GM12878 (cell line): ENCODE data around the gene SBF2. TPM values are rescaled to one million over a fixed set of nuclear protein-coding genes. Genes with fewer than 3 reads are reported as not detected.
A peak's percentile ranks its signal among the peaks of the same experiment; 100 is the strongest.

Source experiments
- ASH2L ChIP-seq: fragments of 300-600, 200-600 bp; sonication (generic); IDR thresholded peaks from 2 replicates; pipeline ENCODE4 v1.6.1; 2017; ENCODE audit warnings: low read depth, mild to moderate bottlenecking, borderline replicate concordance
- BCL11A ChIP-seq: IDR thresholded peaks from 2 replicates; pipeline ENCODE4 v1.6.1; 2011; ENCODE audit warnings: low read depth, low read length
- CHD2 ChIP-seq: IDR thresholded peaks from 2 replicates; pipeline ENCODE4 v1.6.1; 2011; ENCODE audit warnings: low read depth, low read length, improper control_type of control experiment, borderline replicate concordance
- CREB1 ChIP-seq: IDR thresholded peaks from 2 replicates; pipeline ENCODE4 v1.6.1; 2012; ENCODE audit warnings: low read depth, mild to moderate bottlenecking, inconsistent platforms
- EGR1 ChIP-seq, 2 experiments: IDR thresholded peaks; 1 replicate in 1 of 2; 2 replicates in 1 of 2; pipeline ENCODE4 v1.6.1; 2011 to 2012; ENCODE audit warnings: low read depth in 2 of 2, low read length in 2 of 2, borderline replicate concordance in 1 of 2, mild to moderate bottlenecking in 1 of 2, moderate library complexity in 1 of 2
- EP300 ChIP-seq, 2 experiments: fragments of 150-350 bp in 1 of 2; IDR thresholded peaks; 2 replicates each; pipeline ENCODE4 v1.6.1; 2011 to 2012; ENCODE audit warnings: low read depth in 2 of 2, low read length in 2 of 2, borderline replicate concordance in 1 of 2, improper control_type of control experiment in 1 of 2, inconsistent platforms in 1 of 2; ENCODE audit not compliant: control insufficient read depth in 1 of 2
- EZH2 ChIP-seq: IDR thresholded peaks from 2 replicates; pipeline ENCODE4 v1.6.1; 2012; ENCODE audit warnings: low read depth, mild to moderate bottlenecking, control low read depth, inconsistent platforms, low read length, borderline replicate concordance; ENCODE audit not compliant: control insufficient read depth
- GATAD2B ChIP-seq: fragments of 450-650 bp; conservative IDR thresholded peaks from 2 replicates; pipeline ENCODE4 v1.6.1; 2017; ENCODE audit warnings: low read depth, mild to moderate bottlenecking, moderate library complexity
- KAT2A ChIP-seq: conservative IDR thresholded peaks from 2 replicates; pipeline ENCODE4 v1.6.1; 2011; ENCODE audit warnings: low read depth, low read length; ENCODE audit not compliant: control insufficient read depth
- LARP7 ChIP-seq: fragments of 450-650 bp; IDR thresholded peaks from 2 replicates; pipeline ENCODE4 v1.6.1; 2017; ENCODE audit warnings: mild to moderate bottlenecking
- NFIC ChIP-seq: IDR thresholded peaks from 2 replicates; pipeline ENCODE4 v1.6.1; 2012; ENCODE audit warnings: low read depth, mild to moderate bottlenecking, inconsistent platforms, low read length, moderate library complexity
- NFYA ChIP-seq: IDR thresholded peaks from 2 replicates; pipeline ENCODE4 v1.6.1; 2011; ENCODE audit warnings: low read depth, mild to moderate bottlenecking, low read length, improper control_type of control experiment, borderline replicate concordance
- NFYB ChIP-seq: IDR thresholded peaks from 2 replicates; pipeline ENCODE4 v1.6.1; 2011; ENCODE audit warnings: low read depth, mild to moderate bottlenecking, low read length, improper control_type of control experiment, moderate library complexity; ENCODE audit not compliant: insufficient read depth
- NR2C1 ChIP-seq: fragments of 450-650 bp; IDR thresholded peaks from 2 replicates; pipeline ENCODE4 v1.6.1; 2017; ENCODE audit warnings: antibody characterized with exemption, mild to moderate bottlenecking, moderate library complexity
- NR2F1 ChIP-seq: fragments of 450-650 bp; conservative IDR thresholded peaks from 2 replicates; pipeline ENCODE4 v1.6.1; 2017; ENCODE audit warnings: mild to moderate bottlenecking
- PAX5 ChIP-seq: IDR thresholded peaks from 2 replicates; pipeline ENCODE4 v1.6.1; 2011; ENCODE audit warnings: low read depth, low read length, borderline replicate concordance
- PML ChIP-seq: IDR thresholded peaks from 2 replicates; pipeline ENCODE4 v1.6.1; 2012; ENCODE audit warnings: low read length, inconsistent platforms
- POU2F2 ChIP-seq: IDR thresholded peaks from 3 replicates; pipeline ENCODE4 v1.6.1; 2011; ENCODE audit warnings: low read depth, mild to moderate bottlenecking, low read length, borderline replicate concordance
- SIX5 ChIP-seq: IDR thresholded peaks from 2 replicates; pipeline ENCODE4 v1.6.1; 2011; ENCODE audit warnings: mild to moderate bottlenecking, low read depth, low read length, moderate library complexity; ENCODE audit not compliant: severe bottlenecking
- SMC3 ChIP-seq: IDR thresholded peaks from 2 replicates; pipeline ENCODE4 v1.6.1; 2011; ENCODE audit warnings: low read length, improper control_type of control experiment, borderline replicate concordance
- SUPT20H ChIP-seq: IDR thresholded peaks from 2 replicates; pipeline ENCODE4 v1.6.1; 2011; ENCODE audit warnings: low read depth, mild to moderate bottlenecking, low read length, moderate library complexity, borderline replicate concordance; ENCODE audit not compliant: control insufficient read depth
- TCF7 ChIP-seq: IDR thresholded peaks from 2 replicates; pipeline ENCODE4 v1.6.1; 2014; ENCODE audit warnings: antibody characterized with exemption, borderline replicate concordance
- ZBED1 ChIP-seq: IDR thresholded peaks from 2 replicates; pipeline ENCODE4 v1.6.1; 2016; ENCODE audit warnings: borderline replicate concordance
- polyA plus RNA-seq, 11 experiments: library from polyadenylated mRNA; depleted of rRNA in 4 of 11; unstranded in 6 of 11; stranded (reverse) in 5 of 11; fragments of >200 nt; fragmentation: Nextera tagmentation in 4 of 11; fragmentation: Illumina TruSeq in 1 of 11; extraction: Ambion mirVana in 4 of 11; extraction: Trizol in 1 of 11; gene quantifications; 1 replicate in 1 of 11; 2 replicates in 10 of 11; pipeline versions ENCODE4 v1.2.1 to v1.2.3, GENCODE V29; 2011 to 2016; ENCODE audit warnings: inconsistent platforms in 2 of 11, missing spikeins in 2 of 11, low read depth in 1 of 11
- total RNA-seq, 4 experiments: library from RNA; depleted of rRNA in 3 of 4; stranded (reverse); fragments of >200 nt in 3 of 4; fragmentation: Illumina TruSeq in 1 of 4; extraction: Trizol in 1 of 4; gene quantifications; 2 replicates each; pipeline versions ENCODE4 v1.2.1 to v1.2.3, GENCODE V29; 2013 to 2021
- TF ChIP-seq, protein P1 (sequence below): IDR thresholded peaks from 2 replicates; pipeline ENCODE4 v1.6.1; 2012; ENCODE audit warnings: low read length, inconsistent platforms
- TF ChIP-seq, protein P2 (sequence below): fragments of 450-650 bp; IDR thresholded peaks from 2 replicates; pipeline ENCODE4 v1.6.1; 2018; ENCODE audit warnings: borderline replicate concordance, mild to moderate bottlenecking; ENCODE audit not compliant: partially characterized antibody

SBF2 gene
- total and polyA plus RNA-seq, 10 of the 15 experiments (the other 5 are each of a cell fraction or from before 2014, with no cell fraction given) = 0.24 to 2.3 (median 1.1) TPM

DNA sequence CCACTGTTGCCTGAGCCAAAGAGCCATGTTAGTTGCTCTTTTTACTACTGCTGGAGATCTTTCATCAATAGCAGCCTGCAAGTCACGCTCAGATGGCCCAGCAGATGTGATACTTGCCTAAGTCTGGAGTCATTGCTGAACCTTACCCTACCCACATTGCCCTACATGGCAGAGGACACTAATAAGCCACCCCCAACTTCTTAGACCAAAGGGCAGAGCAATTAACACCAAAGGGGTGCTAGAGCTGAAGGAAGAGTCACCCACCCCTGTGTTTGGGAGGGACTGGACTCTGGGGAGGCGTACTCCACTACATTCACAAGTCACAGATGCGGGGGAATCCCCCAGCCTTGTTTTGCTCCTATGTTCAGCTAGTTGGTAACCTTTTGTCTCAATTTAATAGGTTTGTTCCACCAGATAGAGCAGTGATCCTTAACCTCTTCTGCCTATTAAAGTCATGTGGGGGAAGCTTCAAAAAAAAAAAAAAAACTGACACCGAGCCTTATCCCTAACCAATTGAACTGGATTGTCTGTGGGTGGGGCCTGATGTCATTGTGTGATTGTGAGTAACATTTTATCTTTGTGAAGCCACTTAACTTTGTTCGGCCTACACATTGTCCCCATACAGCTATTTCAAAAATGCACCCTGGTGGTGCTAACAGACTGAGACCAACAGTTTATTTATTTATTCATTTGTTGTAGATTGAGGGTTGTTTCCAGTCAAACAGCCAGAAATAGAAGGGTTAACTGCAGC is 23.9 kb upstream of the SBF2 start (continued):
- TF ChIP-seq NFYA (no peak), CREB1 (0 out of 2 replicates have a peak, but pooled peaks have one; percentile 5), NR2F1 (peak; percentile 84), CHD2 (no peak), POU2F2 (no peak), ZBED1 (no peak), EGR1 (IDR thresholded peaks at IDR 0.05; ENCODE audit: borderline replicate concordance in 1 of 2, low read depth in 2 of 2, low read length in 2 of 2) (no peak), NFYB (0 out of 2 replicates have a peak, but pooled peaks have one; percentile 8), PML (no peak), EP300 (IDR thresholded peaks at IDR 0.05; ENCODE audit: borderline replicate concordance in 1 of 2, control insufficient read depth in 1 of 2, low read depth in 2 of 2, low read length in 2 of 2) (peak in 1 of 2 experiments; percentile 52; a peak in 1 of 4 replicates), TCF7 (no peak), NR2C1 (peak; percentile 30; the same call in 1 of the 2 replicates), ASH2L (no peak), SMC3 (no peak), GATAD2B (peak; percentile 32; the same call in 1 of the 2 replicates), BCL11A (peak; percentile 42; the same call in 1 of the 2 replicates), SUPT20H (no peak), KAT2A (no peak), PAX5 (peak; percentile 97), SIX5 (no peak), EZH2 (no peak), NFIC (0 out of 2 replicates have a peak, but pooled peaks have one; percentile 5), LARP7 (no peak)
- TF ChIP-seq, protein P1, sequence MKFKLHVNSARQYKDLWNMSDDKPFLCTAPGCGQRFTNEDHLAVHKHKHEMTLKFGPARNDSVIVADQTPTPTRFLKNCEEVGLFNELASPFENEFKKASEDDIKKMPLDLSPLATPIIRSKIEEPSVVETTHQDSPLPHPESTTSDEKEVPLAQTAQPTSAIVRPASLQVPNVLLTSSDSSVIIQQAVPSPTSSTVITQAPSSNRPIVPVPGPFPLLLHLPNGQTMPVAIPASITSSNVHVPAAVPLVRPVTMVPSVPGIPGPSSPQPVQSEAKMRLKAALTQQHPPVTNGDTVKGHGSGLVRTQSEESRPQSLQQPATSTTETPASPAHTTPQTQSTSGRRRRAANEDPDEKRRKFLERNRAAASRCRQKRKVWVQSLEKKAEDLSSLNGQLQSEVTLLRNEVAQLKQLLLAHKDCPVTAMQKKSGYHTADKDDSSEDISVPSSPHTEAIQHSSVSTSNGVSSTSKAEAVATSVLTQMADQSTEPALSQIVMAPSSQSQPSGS = 0 out of 2 replicates have a peak, but pooled peaks have one; percentile 21
- TF ChIP-seq, protein P2, sequence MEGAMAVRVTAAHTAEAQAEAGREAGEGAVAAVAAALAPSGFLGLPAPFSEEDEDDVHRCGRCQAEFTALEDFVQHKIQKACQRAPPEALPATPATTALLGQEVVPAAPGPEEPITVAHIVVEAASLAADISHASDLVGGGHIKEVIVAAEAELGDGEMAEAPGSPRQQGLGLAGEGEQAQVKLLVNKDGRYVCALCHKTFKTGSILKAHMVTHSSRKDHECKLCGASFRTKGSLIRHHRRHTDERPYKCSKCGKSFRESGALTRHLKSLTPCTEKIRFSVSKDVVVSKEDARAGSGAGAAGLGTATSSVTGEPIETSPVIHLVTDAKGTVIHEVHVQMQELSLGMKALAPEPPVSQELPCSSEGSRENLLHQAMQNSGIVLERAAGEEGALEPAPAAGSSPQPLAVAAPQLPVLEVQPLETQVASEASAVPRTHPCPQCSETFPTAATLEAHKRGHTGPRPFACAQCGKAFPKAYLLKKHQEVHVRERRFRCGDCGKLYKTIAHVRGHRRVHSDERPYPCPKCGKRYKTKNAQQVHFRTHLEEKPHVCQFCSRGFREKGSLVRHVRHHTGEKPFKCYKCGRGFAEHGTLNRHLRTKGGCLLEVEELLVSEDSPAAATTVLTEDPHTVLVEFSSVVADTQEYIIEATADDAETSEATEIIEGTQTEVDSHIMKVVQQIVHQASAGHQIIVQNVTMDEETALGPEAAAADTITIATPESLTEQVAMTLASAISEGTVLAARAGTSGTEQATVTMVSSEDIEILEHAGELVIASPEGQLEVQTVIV = no peak
